Posterior vena cava (tissue), 2 donors: ENCODE data around the gene MRPS17. TPM values are rescaled to one million over a fixed set of nuclear protein-coding genes. Genes with fewer than 3 reads are reported as not detected.
A peak's percentile ranks its signal among the peaks of the same experiment; 100 is the strongest.
"Not testable (repeated sequence)": the region's sequence is repeated elsewhere in the genome, so short reads cannot be mapped to it uniquely, and the experiment has no call there.

Experiments used
- DNase-seq: peaks from one replicate; pipeline ENCODE4 v3.0.0-alpha.2; 2020; ENCODE audit warnings: low spot score
- intact Hi-C, 2 donors: fragments of 100-400 bp; cut with DNase I; formaldehyde crosslinking; loops; one replicate each; pipeline versions ENCODE4 v1.14.1 to v1.14.2; 2022 to 2023
- long read RNA-seq, 2 donors: library from polyadenylated mRNA; unstranded; transcript quantifications; one replicate each; pipeline ENCODE4 v2.0.0, GENCODE V29; 2020 to 2021
- total RNA-seq, 2 donors: library from RNA; stranded (reverse); fragmentation: NEBNext Ultra II Directional; extraction: Animal tissue kit (Norgen Biotek cat#: 25700); gene quantifications; one replicate each; pipeline ENCODE4 v1.2.1, GENCODE V29; 2021
- donor health status: DM: yes; HTN: yes; CAD: no.
- donor health status: DM: yes; HTN: yes; CAD: no.

Gene MRPS17
- total RNA-seq, result 10 to 100 TPM; 10.5 to 13.4 TPM
- long read RNA-seq, donor 1, partial matches to known transcripts, result 0 of 5 reads
- long read RNA-seq, donor 1, other reads (novel, unspliced or antisense), result 1 of 5 reads
- long read RNA-seq, donor 2, transcript MRPS17-201 (3 exons, 1,845 nt), result major isoform, 15 of 17 reads
- long read RNA-seq, donor 2, partial matches to known transcripts, result 0 of 17 reads
- long read RNA-seq, donor 2, other reads (novel, unspliced or antisense), result 2 of 17 reads

- peak; percentile 97 for DNase-seq
- intact Hi-C loops, result loop anchor here in 1 of 2 donors (10.0 kb wide), 1 partner anchor 67 kb away; the partner anchor contains the start of gene ZNF713
Observed at GRCh38 chr7:55951637-55952351, at the start of gene MRPS17. MRPS17 (plus strand) TSS chr7:55951877; CDS start chr7:55953196, 1,319 bp downstream.

- intact Hi-C loops, result no loop called here
- no peak for DNase-seq
Observed at GRCh38 chr7:55903985-55904759, 47.5 kb upstream of the MRPS17 start.

GRCh38 chr7:55912748-55913158 lies 38.9 kb upstream of the MRPS17 start:
- intact Hi-C loops, result no loop called here

GRCh38 chr7:55917771-55918170 lies 33.9 kb upstream of the MRPS17 start:
- no peak for DNase-seq
- intact Hi-C loops, result no loop called here

More at GRCh38 chr7:55912748-55913158, 38.9 kb upstream of the MRPS17 start:
- DNase-seq, result no peak

- no peak for DNase-seq
- intact Hi-C loops, result no loop called here
Observed at GRCh38 chr7:55928006-55928767, 23.5 kb upstream of the MRPS17 start.

- no peak for DNase-seq
- intact Hi-C loops, result no loop called here
Observed at GRCh38 chr7:55931421-55932151, 20.1 kb upstream of the MRPS17 start.

- DNase-seq, result no peak
- intact Hi-C loops, result no loop called here
Observed at GRCh38 chr7:55939514-55940123, 12.1 kb upstream of the MRPS17 start.

GRCh38 chr7:55946545-55946944 lies 5.1 kb upstream of the MRPS17 start:
- intact Hi-C loops, result no loop called here
- DNase-seq, result no peak

- DNase-seq, result not testable (repeated sequence)
- intact Hi-C loops, result loop anchor here in 1 of 2 donors (10.0 kb wide), 1 partner anchor 68 kb away; the partner anchor contains the start of gene ZNF713
Observed at GRCh38 chr7:55952352-55952671, 635 bp downstream of the MRPS17 start.

GRCh38 chr7:55953707-55954475 lies 2.2 kb downstream of the MRPS17 start:
- no peak for DNase-seq
- intact Hi-C loops, result loop anchor here in 1 of 2 donors (10.0 kb wide), 1 partner anchor 69 kb away; the partner anchor contains the start of gene ZNF713

GRCh38 chr7:55957190-55957589 lies 5.5 kb downstream of the MRPS17 start:
- intact Hi-C loops, result loop anchor here in 1 of 2 donors (10.0 kb wide), 1 partner anchor 72 kb away; the partner anchor contains the start of gene ZNF713
- no peak for DNase-seq

- DNase-seq, result no peak
- intact Hi-C loops, result loop anchor here in 1 of 2 donors (10.0 kb wide), 1 partner anchor 113 kb away; no protein-coding TSS in a partner anchor
Observed at GRCh38 chr7:55962014-55962413, 10.3 kb downstream of the MRPS17 start.

GRCh38 chr7:55963584-55964168 lies 12.0 kb downstream of the MRPS17 start:
- intact Hi-C loops, result loop anchor here in 1 of 2 donors (10.0 kb wide), 1 partner anchor 111 kb away; no protein-coding TSS in a partner anchor
- no peak for DNase-seq

GRCh38 chr7:55964261-55965099 lies 12.8 kb downstream of the MRPS17 start, which contains the start of gene NIPSNAP2:
NIPSNAP2 (plus strand) TSS chr7:55964585; CDS start chr7:55964610, 25 bp downstream.
- peak; percentile 93 for DNase-seq
- intact Hi-C loops, result loop anchor here in 1 of 2 donors (10.0 kb wide), 1 partner anchor 110 kb away; no protein-coding TSS in a partner anchor

- DNase-seq, result no peak
- intact Hi-C loops, result loop anchor here in 1 of 2 donors (10.0 kb wide), 1 partner anchor 110 kb away; no protein-coding TSS in a partner anchor
Observed at GRCh38 chr7:55965100-55965470, 13.4 kb downstream of the MRPS17 start.
